HFFc6 (cell line): Measurements from ENCODE around the gene FLYWCH2. TPM values are rescaled to one million over a fixed set of nuclear protein-coding genes. Genes with fewer than 3 reads are reported as not detected.

Experiments
- DNase-seq: peaks from one replicate; pipeline ENCODE4 v3.0.0-alpha.2; 2018
- H3K27ac Mint-ChIP-seq: 2 replicates; pipeline ENCODE4 v1.8.0; 2020; ENCODE audit warnings: mild to moderate bottlenecking, mixed read lengths
- H3K27me3 Mint-ChIP-seq: 2 replicates; pipeline ENCODE4 v1.8.0; 2021; ENCODE audit warnings: mild to moderate bottlenecking, moderate library complexity, mixed read lengths; ENCODE audit not compliant: insufficient read depth
- H3K36me3 Mint-ChIP-seq: 2 replicates; pipeline ENCODE4 v1.8.0; 2021; ENCODE audit warnings: low read depth, mixed read lengths
- H3K4me1 Mint-ChIP-seq: 2 replicates; pipeline ENCODE4 v1.8.0; 2020; ENCODE audit warnings: low read depth, mixed read lengths
- H3K4me3 Mint-ChIP-seq: 2 replicates; pipeline ENCODE4 v1.8.0; 2020; ENCODE audit warnings: mild to moderate bottlenecking, moderate library complexity, mixed read lengths
- H3K9me3 Mint-ChIP-seq: 2 replicates; pipeline ENCODE4 v1.8.0; 2020; ENCODE audit warnings: mild to moderate bottlenecking, mixed read lengths
- long read RNA-seq: library from polyadenylated mRNA; unstranded; transcript quantifications from one replicate; pipeline ENCODE4 v2.0.0, GENCODE V29; 2019
- total RNA-seq, 6 experiments: library from RNA; stranded (reverse); fragmentation: NEBNext Ultra II Directional; extraction: Animal tissue kit (Norgen Biotek cat#: 25700); gene quantifications; 2 replicates in 1 of 6; 3 replicates in 5 of 6; pipeline ENCODE4 v1.2.3, GENCODE V29; 2021
- TF ChIP-seq, protein P1 (sequence below): fragments of 200-600 bp; sonication (generic); IDR thresholded peaks from 2 replicates; pipeline ENCODE4 v1.5.0; 2021; ENCODE audit warnings: antibody characterized with exemption, mild to moderate bottlenecking

FLYWCH2 gene, protein sequence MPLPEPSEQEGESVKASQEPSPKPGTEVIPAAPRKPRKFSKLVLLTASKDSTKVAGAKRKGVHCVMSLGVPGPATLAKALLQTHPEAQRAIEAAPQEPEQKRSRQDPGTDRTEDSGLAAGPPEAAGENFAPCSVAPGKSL
- 10 to 100 TPM; 24.5 to 29.3 (median 26.1) TPM for total RNA-seq
- long read RNA-seq, transcript FLYWCH2-202 (4 exons, 1,036 nt): major isoform, 34 of 43 reads
- long read RNA-seq, partial matches to known transcripts: 1 of 43 reads
- long read RNA-seq, other reads (novel, unspliced or antisense): 8 of 43 reads

- Mint-ChIP-seq H3K27me3 (peaks cover 4% of the 10 kb centered on the region), H3K4me3 (peak within 1 kb of the TSS; percentile 95), H3K9me3 (no peaks in the 10 kb centered on the region), H3K27ac (peak within 1 kb of the TSS; percentile 98), H3K4me1 (peaks cover 15% of the 10 kb centered on the region), H3K36me3 (no peaks in the 10 kb centered on the region; the same call in 1 of the 2 replicates)
- TF ChIP-seq, protein P1, sequence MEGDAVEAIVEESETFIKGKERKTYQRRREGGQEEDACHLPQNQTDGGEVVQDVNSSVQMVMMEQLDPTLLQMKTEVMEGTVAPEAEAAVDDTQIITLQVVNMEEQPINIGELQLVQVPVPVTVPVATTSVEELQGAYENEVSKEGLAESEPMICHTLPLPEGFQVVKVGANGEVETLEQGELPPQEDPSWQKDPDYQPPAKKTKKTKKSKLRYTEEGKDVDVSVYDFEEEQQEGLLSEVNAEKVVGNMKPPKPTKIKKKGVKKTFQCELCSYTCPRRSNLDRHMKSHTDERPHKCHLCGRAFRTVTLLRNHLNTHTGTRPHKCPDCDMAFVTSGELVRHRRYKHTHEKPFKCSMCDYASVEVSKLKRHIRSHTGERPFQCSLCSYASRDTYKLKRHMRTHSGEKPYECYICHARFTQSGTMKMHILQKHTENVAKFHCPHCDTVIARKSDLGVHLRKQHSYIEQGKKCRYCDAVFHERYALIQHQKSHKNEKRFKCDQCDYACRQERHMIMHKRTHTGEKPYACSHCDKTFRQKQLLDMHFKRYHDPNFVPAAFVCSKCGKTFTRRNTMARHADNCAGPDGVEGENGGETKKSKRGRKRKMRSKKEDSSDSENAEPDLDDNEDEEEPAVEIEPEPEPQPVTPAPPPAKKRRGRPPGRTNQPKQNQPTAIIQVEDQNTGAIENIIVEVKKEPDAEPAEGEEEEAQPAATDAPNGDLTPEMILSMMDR: peak; percentile 44
- peak; percentile 99 for DNase-seq
These were observed at the start of gene FLYWCH2 for GRCh38 chr16:2882650-2883457. TSS of gene FLYWCH2 (plus strand) at chr16:2883215. CDS start at chr16:2896450, 13,235 bp downstream.

DNA sequence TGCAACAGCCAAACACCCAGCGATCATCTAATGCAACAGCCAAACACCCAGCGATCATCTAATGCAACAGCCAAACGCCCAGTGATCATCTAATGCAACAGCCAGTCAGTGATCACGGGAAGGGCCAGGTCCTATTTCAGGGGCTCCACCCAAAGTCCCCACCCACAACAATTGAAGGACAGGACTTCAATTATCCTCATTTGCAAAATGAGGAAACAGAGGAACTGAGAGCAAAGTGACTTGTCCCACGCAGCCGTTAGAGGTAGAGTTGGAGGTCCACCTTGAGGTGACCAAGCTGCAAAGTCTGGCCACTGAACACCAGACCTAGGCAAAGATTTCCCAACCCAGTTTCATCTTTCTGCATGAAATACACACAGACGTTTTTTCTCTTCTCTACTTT is 49.2 kb upstream of the FLYWCH2 start:
- no peak for DNase-seq
- Mint-ChIP-seq H3K4me3 (no peak overlapping the region), H3K27me3 (peaks cover 21% of the 10 kb centered on the region), H3K9me3 (peaks cover 5% of the 10 kb centered on the region), H3K36me3 (no peaks in the 10 kb centered on the region), H3K27ac (no peak overlapping the region), H3K4me1 (peaks cover 26% of the 10 kb centered on the region)
- TF ChIP-seq, protein P1: no peak

DNA sequence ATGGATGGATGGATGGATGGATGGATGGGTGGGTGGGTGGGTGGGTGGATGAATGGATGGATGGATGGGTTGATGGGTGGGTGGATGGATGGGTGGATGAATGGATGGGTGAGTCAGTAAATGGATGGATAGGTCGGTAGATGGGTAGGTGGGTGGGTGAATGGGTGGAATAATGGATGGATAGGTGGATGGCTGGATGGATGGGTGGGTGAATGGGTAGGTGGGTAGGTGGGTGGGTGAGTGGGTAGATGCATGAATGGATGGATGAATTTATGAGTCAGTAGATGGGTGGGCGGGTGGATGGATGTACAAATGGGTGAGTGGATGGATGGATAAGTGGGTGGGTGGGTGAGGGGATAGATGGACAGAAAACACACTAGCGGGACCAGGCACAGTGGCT is 48.0 kb upstream of the FLYWCH2 start:
- Mint-ChIP-seq H3K4me1 (peaks cover 31% of the 10 kb centered on the region), H3K4me3 (no peak overlapping the region), H3K27ac (no peak overlapping the region), H3K27me3 (peaks cover 20% of the 10 kb centered on the region), H3K36me3 (no peaks in the 10 kb centered on the region), H3K9me3 (peaks cover 5% of the 10 kb centered on the region)
- DNase-seq: no peak
- TF ChIP-seq, protein P1: no peak

- peak overlapping the region; percentile 52 for H3K4me3 Mint-ChIP-seq
- peak; percentile 90 for DNase-seq
- H3K36me3 Mint-ChIP-seq: no peaks in the 10 kb centered on the region
- H3K27ac Mint-ChIP-seq: peak overlapping the region; percentile 68
- H3K9me3 Mint-ChIP-seq: peaks cover 5% of the 10 kb centered on the region
- peaks cover 18% of the 10 kb centered on the region for H3K27me3 Mint-ChIP-seq
- TF ChIP-seq, protein P1: no peak
- H3K4me1 Mint-ChIP-seq: peaks cover 31% of the 10 kb centered on the region
These were observed 47.1 kb upstream of the FLYWCH2 start for GRCh38 chr16:2835638-2836493.
